Esophagus squamous epithelium (tissue), 5 donors: ENCODE data around the gene LTK. TPM values are rescaled to one million over a fixed set of nuclear protein-coding genes. Genes with fewer than 3 reads are reported as not detected.

ENCODE experiments used
- DNase-seq: peaks from one replicate; lab custom pipeline; 2025; lab: John Stamatoyannopoulos, UW
- H3K27ac ChIP-seq, 4 donors: fragments of 200-600 bp; sonication (generic); one replicate each; pipeline ENCODE4 v1.5.1; 2016 to 2019; ENCODE audit warnings: mild to moderate bottlenecking in 1 of 4
- H3K27me3 ChIP-seq, 4 donors: fragments of 200-600 bp; sonication (generic); 1 replicate in 3 of 4; 2 replicates in 1 of 4; pipeline versions ENCODE4 v1.5.1 to v1.6.0; 2017 to 2021; ENCODE audit warnings: antibody characterized with exemption in 1 of 4
- H3K36me3 ChIP-seq, 3 donors: fragments of 200-600 bp; sonication (generic); one replicate each; pipeline ENCODE4 v1.5.1; 2016 to 2019
- H3K4me1 ChIP-seq, 3 donors: fragments of 200-600 bp; sonication (generic); one replicate each; pipeline ENCODE4 v1.5.1; 2017 to 2019
- H3K4me3 ChIP-seq, 4 donors: fragments of 200-600 bp; sonication (generic); 1 replicate in 3 of 4; 2 replicates in 1 of 4; pipeline ENCODE4 v1.5.1; 2016 to 2019; ENCODE audit warnings: mild to moderate bottlenecking in 2 of 4, moderate library complexity in 1 of 4
- H3K9me3 ChIP-seq, 3 donors: fragments of 200-600 bp; sonication (generic); one replicate each; pipeline ENCODE4 v1.5.1; 2016 to 2019
- POLR2A ChIP-seq, 4 donors: fragments of 450-650 bp; IDR thresholded peaks; one replicate each; pipeline ENCODE4 v1.6.1; 2017; ENCODE audit warnings: antibody characterized with exemption in 4 of 4, mild to moderate bottlenecking in 4 of 4, moderate library complexity in 3 of 4
- WGBS, 2 donors: methylation state at CpG; one replicate each; pipeline ENCODE4 v1.1.5; 2018; 5-methylcytosine and 5-hydroxymethylcytosine counted together
- intact Hi-C: fragments of 100-400 bp; cut with DNase I; formaldehyde crosslinking; loops from one replicate; pipeline ENCODE4 v1.15.0; 2022
- total RNA-seq, 4 donors: library from RNA; depleted of rRNA; stranded (reverse); fragments of >200 nt; gene quantifications; one replicate each; pipeline ENCODE4 v1.1.0, GENCODE V29; 2016
- TF ChIP-seq, protein P1 (sequence below), 6 experiments: fragments of 450-650 bp in 4 of 6; fragments of 200-600 bp in 2 of 6; sonication (generic) in 2 of 6; IDR thresholded peaks; one replicate each; pipeline ENCODE4 v1.5.1; 2016 to 2019; ENCODE audit warnings: antibody characterized with exemption in 6 of 6, mild to moderate bottlenecking in 4 of 6, moderate library complexity in 4 of 6
- donor health status: DM: yes; HTN: yes; CAD: no.

LTK gene
- total RNA-seq, 4 donors from 2014 or later = 0.38 to 0.82 TPM; not detected in 2

- Histone ChIP-seq H3K27me3 (peaks cover 4 to 95% (median 15%) of the 10 kb centered on the region in 4 donors), H3K4me3 (peak overlapping the region; percentile 45 to 81 (median 65)), H3K36me3 (no peaks in the 10 kb centered on the region), H3K27ac (no peak overlapping the region), H3K4me1 (peaks cover 26 to 37% (median 32%) of the 10 kb centered on the region in 3 donors), H3K9me3 (no peaks in the 10 kb centered on the region)
- intact Hi-C loops = no loop called here
- no CpG with 5 or more reads among the region's 41 CpGs for WGBS, 2 donors
- TF ChIP-seq POLR2A (IDR thresholded peaks at IDR 0.05) = no peak
- DNase-seq = no peak
Measured at GRCh38 chr15:41493902-41494189, 19.8 kb downstream of the LTK start.

DNA sequence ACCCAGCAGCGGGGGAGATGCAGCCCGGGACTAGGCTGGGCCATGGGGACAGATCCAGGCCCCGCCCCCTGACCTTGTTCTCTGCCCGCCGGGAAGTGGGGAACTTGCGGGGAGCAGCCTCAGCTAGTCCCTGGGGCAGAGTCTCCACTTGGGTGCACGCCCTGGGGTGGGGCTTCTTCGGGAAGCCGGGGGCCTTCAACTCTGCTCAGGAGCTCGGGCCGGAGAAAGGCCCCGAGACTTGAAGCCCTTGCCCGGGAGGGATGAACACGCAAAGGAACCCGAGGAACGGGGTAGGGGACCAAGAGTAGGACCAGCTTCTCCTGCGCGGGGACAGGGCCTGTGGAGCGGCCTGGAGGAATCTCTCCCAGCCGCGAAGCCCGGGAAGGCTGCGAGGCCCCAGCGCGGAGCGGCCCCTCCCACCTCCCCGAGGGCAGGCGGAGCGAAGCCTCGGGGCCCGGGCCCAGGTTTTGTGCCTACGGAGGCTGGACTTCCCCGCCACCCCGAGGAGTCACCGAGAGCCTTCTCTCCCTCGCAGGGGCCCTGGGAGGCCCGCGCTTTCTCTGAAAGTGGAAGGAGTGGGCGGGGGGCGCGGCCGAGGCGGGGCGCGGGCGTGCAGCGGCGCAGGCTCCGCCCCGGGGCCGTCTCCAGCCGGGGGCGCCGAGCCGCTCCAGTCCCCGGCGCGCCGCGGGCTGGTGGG, 20.3 kb downstream of the LTK start, which contains the start of gene ITPKA:
Gene ITPKA (plus strand): TSS at position 670 of the 697 bp plus-strand sequence. CDS start 54 bp downstream, outside the sequence.
- intact Hi-C loops = no loop called here
- Histone ChIP-seq H3K27ac (peak within 1 kb of the TSS in 3 of 4 donors; percentile 46 to 74 (median 68)), H3K4me1 (peaks cover 26 to 37% (median 32%) of the 10 kb centered on the region in 3 donors), H3K9me3 (no peaks in the 10 kb centered on the region), H3K27me3 (peaks cover 4 to 95% (median 14%) of the 10 kb centered on the region in 4 donors), H3K4me3 (peak within 1 kb of the TSS; percentile 45 to 81 (median 65)), H3K36me3 (no peaks in the 10 kb centered on the region)
- WGBS, 2 donors = 0% methylated on average over 6 of the region's 60 CpGs; no CpG with 5 or more reads in 1 of the 2 donors
- no peak for TF ChIP-seq POLR2A (IDR thresholded peaks at IDR 0.05)
- TF ChIP-seq, protein P1, sequence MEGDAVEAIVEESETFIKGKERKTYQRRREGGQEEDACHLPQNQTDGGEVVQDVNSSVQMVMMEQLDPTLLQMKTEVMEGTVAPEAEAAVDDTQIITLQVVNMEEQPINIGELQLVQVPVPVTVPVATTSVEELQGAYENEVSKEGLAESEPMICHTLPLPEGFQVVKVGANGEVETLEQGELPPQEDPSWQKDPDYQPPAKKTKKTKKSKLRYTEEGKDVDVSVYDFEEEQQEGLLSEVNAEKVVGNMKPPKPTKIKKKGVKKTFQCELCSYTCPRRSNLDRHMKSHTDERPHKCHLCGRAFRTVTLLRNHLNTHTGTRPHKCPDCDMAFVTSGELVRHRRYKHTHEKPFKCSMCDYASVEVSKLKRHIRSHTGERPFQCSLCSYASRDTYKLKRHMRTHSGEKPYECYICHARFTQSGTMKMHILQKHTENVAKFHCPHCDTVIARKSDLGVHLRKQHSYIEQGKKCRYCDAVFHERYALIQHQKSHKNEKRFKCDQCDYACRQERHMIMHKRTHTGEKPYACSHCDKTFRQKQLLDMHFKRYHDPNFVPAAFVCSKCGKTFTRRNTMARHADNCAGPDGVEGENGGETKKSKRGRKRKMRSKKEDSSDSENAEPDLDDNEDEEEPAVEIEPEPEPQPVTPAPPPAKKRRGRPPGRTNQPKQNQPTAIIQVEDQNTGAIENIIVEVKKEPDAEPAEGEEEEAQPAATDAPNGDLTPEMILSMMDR (IDR thresholded peaks at IDR 0.05) = no peak
- no peak for DNase-seq

DNA sequence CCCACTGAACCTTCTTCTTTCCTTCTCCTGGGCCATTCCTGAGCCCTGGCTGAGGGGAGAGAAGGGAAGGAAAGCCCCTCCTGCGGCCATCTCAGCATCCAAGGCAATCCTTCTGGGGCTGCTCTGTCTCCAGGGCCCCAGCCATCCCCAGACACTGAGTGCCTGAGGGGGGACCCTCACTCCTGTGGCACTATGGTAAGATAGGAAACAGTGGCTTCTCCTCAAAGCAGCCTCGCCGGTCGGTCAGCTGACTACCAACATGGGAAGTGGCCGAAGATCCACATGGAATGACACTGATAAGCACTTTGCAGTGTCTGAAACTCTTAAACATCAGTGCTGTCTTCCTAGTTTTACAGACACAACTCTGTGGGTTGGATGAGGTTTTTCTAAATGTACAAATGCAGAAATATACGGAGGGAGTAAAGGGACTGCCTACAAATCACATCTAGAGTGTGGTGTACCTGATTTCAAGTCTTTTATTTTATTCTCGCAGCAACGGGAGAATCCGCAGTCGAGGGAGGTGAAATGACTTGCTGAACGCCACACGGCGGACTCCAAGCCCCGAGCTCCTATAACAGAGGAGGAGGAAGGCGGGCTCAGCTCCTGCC, 20.9 kb downstream of the LTK start:
- no peaks in the 10 kb centered on the region for H3K36me3 ChIP-seq
- peak overlapping the region; percentile 45 to 81 (median 65) for H3K4me3 ChIP-seq
- TF ChIP-seq, protein P1 (IDR thresholded peaks at IDR 0.05) = no peak
- no peak for TF ChIP-seq POLR2A (IDR thresholded peaks at IDR 0.05)
- H3K27ac ChIP-seq = peak overlapping the region in 2 of 4 donors; percentile 68 to 74
- intact Hi-C loops = no loop called here
- no peak for DNase-seq
- WGBS, 2 donors = 4 to 14% methylated on average over 11 to 12 of the region's 15 CpGs
- peaks cover 4 to 89% (median 14%) of the 10 kb centered on the region in 4 donors for H3K27me3 ChIP-seq
- H3K4me1 ChIP-seq = peaks cover 26 to 37% (median 32%) of the 10 kb centered on the region in 3 donors
- no peaks in the 10 kb centered on the region for H3K9me3 ChIP-seq

DNA sequence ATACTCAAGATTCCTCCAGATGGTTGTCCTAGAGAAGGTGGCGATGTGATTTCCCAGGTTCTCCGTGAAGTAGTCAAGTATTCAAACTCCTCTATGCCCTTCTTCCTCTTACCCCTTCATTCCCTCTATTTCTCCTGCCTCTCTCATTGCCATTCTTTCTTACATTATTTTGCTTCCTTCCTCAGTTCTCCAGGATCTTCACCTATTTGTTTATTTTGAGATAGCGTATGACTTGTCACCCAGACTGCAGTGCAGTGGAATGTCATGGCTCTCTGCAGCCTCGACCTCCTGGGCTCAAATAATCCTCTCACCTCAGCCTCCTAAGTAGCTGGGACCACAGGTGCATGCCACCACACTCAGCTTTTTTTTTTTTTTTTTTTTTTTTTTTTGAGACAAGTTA, 21.7 kb downstream of the LTK start:
- DNase-seq = no peak
- H3K4me3 ChIP-seq = no peak overlapping the region
- H3K27ac ChIP-seq = no peak overlapping the region
- H3K9me3 ChIP-seq = no peaks in the 10 kb centered on the region
- WGBS, 2 donors = 85 to 90% methylated on average over 4 of the region's 4 CpGs
- peaks cover 4 to 87% (median 14%) of the 10 kb centered on the region in 4 donors for H3K27me3 ChIP-seq
- H3K36me3 ChIP-seq = no peaks in the 10 kb centered on the region
- no peak for TF ChIP-seq POLR2A (IDR thresholded peaks at IDR 0.05)
- TF ChIP-seq, protein P1 (IDR thresholded peaks at IDR 0.05) = no peak
- intact Hi-C loops = no loop called here
- peaks cover 26 to 37% (median 32%) of the 10 kb centered on the region in 3 donors for H3K4me1 ChIP-seq

- H3K4me1 ChIP-seq = peaks cover 21 to 29% (median 28%) of the 10 kb centered on the region in 3 donors
- intact Hi-C loops = no loop called here
- H3K9me3 ChIP-seq = no peaks in the 10 kb centered on the region
- peaks cover 4 to 80% (median 14%) of the 10 kb centered on the region in 4 donors for H3K27me3 ChIP-seq
- TF ChIP-seq POLR2A (IDR thresholded peaks at IDR 0.05) = no peak
- TF ChIP-seq, protein P1 (IDR thresholded peaks at IDR 0.05) = no peak
- H3K4me3 ChIP-seq = no peak overlapping the region
- no peak for DNase-seq
- 26 to 33% methylated on average over 4 of the region's 4 CpGs for WGBS, 2 donors
- H3K27ac ChIP-seq = no peak overlapping the region
- H3K36me3 ChIP-seq = no peaks in the 10 kb centered on the region
Measured at GRCh38 chr15:41490355-41490754, 23.3 kb downstream of the LTK start.
